NAMALWA (cell line): ENCODE results near the gene ANXA10.
A peak's percentile ranks its signal among the peaks of the same experiment; 100 is the strongest.
"Not testable (repeated sequence)": the region's sequence is repeated elsewhere in the genome, so short reads cannot be mapped to it uniquely, and the experiment has no call there.

Experiments used
- DNase-seq: peaks from one replicate; pipeline ENCODE4 v3.0.0-alpha.2; 2015; ENCODE audit warnings: low spot score

Gene ANXA10

DNA sequence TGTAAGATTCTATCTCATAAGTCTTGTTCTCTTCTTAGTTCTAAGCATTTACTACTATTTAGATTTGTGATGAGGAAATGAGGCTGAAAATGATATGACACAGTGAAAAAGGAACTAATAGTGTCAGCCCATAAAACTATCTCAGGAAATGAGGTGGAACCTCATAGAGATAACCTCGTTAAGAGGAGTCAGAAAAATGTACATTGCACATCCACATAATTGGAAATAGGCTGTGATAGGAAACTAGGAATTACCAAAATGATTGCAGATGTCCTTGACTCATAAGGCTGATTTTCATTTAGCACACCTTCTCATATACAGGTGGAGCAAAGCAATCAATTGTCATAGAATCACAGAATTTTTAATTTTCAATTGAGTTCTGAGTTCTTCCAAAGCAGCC lies 26.8 kb downstream of the ANXA10 start:
- DNase-seq, result no peak

DNA sequence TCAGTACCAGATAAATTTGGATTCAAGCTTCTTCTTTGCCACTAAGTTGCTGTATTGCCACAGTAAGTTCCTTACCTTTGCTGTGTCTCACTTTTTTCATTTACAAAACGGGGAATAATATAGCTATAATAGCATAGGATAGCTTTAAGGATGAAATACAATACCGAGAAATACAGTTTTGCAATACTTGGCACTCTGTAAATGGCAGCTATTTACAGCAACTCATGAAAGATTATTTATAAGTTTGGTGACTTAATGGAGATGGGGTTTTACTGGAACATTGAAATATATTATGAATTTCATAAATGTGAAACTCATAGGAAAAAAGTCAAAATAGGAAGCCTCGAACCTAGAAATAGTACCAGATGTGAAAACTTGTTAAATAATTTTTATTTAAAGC lies 27.6 kb downstream of the ANXA10 start:
- no peak for DNase-seq

DNA sequence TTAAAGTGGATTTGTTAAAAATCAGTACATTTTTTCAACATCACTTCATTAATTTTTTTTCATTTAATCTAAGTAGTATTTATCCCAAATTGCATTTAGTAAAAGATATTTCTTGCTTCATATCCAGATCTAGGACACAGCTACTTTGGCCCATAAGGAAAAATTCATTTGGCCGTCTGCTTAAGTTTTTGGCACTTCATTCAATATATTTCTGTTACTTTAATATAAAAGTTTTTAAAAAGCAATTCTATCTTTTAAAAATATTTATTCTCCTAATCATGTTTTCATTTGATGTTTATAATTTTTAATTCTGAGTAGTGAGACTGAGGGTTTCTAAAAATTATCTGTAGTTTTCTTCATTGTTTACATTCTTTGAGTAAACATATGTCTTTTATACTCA lies 28.5 kb downstream of the ANXA10 start:
- no peak for DNase-seq

DNA sequence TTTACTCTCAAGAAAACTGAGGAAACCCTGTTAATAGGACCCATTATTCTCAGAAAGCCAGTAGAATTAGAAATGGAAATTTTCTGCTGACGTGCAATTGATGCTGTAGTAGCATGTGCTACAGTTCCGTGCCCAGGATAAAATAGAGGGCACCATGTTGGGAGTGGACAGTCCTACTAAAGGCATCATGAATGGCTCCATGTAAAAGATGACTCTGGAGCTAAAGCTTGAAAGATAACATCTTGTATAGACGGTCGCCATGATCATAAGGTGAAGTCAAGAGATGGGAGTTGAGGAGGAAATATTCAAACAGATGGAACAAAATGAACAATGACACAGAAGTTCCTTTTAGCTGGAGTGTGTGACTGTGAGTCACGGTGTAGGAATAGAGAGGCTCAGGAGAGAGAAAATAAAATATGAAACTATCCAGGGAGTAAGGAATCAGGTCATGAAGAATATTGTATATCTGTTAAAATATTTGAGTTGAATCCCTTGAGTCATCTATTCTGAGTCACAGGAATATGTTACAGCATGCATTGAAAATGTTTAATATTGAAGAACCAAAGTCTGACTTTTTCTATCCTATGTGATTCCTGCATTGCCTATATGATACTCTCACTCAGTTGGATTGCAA lies 31.8 kb downstream of the ANXA10 start:
- no peak for DNase-seq

DNA sequence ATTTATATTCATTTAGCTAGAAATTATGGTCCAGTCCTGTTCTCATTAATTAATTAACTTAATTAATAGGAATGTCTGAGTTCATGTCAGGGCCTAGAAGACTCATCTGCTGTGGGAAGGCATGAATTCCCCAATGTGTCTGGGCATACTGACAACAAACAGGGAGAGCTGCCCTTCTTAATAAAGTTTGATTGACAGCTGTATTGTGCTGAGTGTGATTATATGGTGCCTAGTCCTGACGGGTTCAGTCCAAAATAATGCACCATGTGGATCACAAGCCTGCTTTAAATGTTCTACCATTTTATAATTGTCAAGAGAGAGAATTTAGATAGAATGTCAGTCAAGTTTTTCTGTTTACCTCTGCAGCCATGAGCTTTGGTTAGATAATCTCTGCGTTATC lies 34.6 kb downstream of the ANXA10 start:
- DNase-seq, result no peak

DNA sequence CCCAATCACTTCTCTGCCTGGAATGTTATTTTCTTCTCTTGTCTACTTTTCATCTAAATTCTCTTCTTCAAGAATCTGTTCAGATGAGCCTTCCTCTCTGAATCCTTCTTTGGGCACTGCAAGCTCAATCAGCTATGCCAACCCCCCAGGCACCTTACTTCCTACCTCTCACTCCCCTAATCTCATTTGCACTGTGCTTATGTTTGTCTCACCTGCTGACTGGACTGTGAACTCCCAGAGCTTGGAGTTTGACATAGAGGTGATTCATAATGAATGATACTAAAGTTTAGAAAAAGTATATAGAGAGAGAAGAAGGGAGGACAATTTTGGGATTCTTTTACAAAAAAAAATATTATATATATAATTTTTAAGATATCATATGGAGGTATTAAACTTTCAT lies 36.3 kb downstream of the ANXA10 start:
- no peak for DNase-seq

DNA sequence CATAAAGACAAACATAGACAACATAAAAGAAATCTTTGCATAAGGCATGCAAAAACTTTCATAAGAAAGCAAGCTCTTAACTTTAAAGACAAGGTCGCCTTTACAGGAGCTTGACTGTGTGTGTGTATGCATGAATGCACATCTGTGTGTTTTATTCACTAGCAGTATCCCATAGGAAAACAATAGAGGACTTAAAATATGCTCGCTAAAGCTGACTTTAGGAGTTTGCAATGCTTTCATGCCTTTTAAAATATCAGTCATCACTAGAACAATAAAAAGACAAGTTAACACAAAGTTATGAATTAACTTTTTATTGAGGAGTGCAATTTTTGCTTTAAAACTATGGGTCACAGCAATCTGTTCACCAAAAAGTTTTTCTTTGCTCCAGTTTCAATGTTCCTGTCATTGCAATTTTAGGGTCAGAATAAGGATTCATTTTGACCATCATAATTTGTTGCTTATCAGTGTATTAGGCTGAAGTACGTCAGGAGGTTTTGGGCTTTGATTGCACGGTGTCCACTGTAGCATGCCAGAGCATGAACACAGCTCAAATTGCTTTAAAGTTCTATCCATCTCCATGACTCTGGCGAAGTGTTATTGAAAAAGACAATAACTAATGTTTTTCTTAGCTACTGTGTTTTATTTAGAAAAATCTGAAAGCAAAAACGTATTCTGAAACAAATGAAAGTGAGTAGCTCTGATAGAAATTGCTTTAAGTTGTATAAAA lies 36.9 kb downstream of the ANXA10 start:
- DNase-seq, result no peak

DNA sequence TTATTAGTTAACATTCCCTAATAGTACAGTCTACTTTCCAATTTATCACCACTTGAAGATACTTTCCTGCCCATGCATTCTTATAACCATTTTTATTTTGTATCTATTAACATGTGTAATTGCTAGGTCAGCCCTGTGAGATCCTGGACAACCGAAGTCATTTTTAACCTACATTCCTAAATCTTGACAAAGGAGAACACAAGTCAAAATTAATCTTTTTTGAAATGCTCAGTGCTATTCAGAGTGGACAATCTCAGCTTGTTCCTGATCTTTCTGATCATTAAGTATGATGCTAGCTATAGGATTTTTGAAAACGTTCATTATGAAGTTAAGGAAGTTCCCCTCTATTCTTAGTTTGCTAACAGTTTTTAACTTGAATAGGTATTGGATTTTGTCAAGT lies 37.5 kb downstream of the ANXA10 start:
- DNase-seq, result no peak

DNA sequence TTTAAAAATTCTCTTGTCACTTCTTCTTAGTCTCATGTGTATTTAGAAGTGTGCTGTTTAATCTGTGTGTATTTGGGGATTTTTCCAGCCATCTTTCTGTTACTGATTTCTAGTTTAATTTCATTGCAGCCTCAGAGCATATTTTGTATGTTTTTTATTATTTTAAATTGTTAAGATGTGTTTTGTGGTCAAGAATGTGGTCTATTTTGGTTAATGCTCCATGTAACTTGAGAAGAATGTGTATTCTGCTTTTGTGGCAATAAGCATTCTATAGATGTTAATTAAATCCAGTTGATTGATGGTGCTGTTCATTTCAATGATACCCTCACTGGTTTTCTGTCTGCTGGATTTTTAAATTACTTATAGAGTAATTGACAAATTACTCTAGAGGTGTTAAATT lies 38.9 kb downstream of the ANXA10 start:
- DNase-seq, result no peak

DNA sequence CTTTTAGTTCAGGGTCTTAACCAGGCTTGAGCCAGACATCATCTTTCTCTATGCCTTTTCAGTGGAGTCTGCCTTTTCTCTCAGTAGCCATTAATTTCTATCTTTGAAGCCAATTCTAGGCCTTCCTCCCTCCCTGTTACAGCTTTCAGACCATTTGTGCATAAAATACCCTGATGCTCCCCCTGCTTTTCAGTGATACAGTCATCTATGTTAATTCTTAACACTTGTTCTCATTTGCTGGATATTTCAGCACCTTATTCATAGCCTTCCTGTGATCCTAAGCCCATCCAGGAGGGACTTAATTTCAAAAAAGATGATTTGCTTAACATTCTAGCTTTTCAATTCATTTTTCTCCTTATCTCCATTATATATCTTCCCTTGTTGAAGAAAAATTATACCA lies 42.3 kb downstream of the ANXA10 start:
- DNase-seq, result no peak

DNA sequence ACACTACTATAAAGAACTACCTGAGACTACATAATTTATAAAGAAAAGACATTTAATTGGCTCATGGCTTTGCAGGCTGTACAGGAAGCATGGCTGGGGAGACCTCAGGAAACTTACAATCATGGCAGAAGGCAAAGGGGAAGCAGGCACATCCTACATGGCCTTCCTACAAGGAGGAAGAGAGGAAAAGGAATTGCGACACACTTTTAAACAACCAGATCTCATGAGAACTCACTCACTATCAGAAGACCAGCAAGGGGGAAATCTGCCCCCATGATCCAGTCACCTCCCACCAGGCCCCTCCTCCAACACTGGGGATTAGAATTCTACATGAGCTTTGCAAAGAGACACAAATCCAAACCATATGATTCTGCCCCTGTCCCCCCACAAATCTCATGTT lies 43.5 kb downstream of the ANXA10 start:
- DNase-seq, result not testable (repeated sequence)

DNA sequence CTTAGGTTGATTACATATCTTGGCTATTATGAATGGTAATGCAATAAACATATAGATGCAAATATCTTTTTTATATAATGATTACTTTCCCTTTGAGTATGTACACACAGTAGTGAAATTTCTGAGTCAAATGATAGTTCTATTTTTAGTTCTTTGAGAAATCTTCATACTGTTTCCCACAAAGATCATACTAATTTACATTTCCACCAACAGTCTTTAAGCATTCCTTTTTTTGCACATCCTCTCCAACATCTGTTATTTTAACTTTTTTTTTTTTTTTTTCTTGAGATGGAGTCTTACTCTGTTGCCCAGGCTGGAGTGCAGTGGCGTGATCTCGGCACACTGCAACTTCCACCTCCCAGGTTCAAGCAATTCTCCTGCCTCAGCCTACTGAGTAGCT lies 45.4 kb downstream of the ANXA10 start:
- not testable (repeated sequence) for DNase-seq

DNA sequence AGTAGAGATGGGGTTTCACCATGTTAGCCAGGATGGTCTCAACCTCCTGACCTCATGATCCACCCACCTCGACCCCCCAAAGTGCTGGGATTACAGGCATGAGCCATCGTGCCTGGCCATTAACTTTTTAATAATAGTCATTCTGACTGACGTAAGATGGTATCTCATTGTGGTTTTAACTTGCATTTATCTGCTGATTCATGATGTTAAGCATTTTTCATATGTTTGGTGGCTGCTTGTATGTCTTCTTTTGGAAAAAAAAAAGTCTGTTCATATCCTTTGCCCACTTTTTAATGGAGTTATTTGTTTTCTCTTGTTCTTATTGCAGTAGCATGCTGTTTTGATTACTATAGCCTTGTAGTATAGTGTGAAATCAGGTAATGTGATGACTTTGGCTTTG lies 45.8 kb downstream of the ANXA10 start:
- no peak for DNase-seq

DNA sequence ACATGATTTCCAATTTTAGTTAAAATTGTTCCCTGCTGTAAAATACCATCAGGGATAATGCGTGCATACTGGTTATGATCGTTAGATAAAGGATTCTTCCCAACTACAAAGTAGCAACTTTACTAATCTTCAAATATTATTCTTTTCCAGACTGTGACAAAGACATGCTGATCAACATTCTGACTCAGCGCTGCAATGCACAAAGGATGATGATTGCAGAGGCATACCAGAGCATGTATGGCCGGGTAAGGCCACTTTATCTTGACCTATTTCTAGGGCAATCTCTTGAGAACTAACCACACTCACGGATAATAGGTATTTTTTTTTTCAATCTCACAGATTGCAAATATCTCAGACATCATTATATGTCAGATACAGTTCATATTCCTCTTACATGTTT lies 47.0 kb downstream of the ANXA10 start:
- no peak for DNase-seq

DNA sequence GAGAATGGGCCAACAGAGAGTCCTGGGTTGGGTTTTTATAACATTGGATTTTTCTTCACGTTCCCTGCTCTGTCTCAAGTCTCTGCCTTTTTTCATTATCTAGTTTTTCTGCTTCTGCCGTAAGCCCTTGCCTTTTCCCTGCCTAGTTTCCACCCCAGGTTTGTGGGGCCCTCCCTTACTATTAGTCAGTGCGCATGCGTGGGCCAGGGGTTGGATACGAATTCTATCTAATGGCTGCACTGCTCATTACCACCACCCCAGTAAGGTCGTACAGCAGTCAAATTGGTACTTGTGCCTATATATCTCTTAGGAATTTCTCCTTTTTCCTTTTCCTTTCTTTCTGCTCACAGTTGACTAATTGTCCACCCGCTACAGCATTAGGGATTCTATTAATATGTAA lies 49.4 kb downstream of the ANXA10 start:
- DNase-seq, result no peak

DNA sequence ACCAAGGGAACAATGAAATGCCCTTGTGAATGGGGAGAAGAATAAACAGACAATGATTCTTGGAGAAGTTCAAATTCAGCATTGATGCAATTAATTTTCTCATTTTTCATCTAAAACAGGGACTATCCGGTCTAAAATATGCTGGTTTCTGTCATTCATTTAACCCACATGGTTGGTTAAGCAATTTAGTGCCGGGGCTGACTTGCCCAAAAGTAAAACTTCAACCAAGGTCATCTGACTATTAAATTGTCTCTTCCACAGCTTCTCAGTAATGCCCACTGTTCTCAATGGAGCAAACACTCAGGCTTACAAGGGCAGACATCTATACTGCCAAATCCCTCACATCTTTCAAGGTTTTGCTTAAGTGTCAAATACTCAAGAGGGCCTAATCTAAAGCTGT lies 51.3 kb downstream of the ANXA10 start:
- no peak for DNase-seq

DNA sequence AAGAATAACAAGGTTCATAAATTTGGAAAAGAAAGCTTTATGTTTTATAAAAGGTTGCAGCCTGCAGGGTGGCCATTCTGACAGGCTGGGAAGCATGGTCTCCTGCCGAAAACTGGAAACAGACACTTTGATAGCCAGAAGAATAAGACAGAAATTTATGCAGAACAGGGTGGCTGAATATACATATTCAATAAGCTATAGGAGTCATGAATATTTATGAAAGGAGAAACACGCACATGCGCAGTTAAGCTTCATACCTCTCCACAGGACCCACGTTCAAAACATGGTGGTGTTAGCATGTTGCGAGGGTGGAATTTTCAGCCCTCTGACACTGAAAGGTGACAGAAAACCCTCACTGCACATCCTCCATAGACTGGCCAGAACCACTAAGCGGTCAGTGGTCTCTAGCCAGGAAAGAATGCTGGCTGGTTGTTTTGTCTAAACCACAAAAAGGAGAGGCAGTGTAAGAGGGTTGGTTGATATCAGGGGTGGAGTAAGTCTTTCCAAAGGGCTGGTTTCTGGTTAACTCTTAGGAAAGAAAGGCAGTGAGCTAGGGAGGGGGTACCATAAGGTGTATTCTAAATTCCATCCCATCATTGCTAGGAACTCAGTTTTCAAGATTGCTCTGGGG lies 58.2 kb downstream of the ANXA10 start:
- DNase-seq, result no peak

DNA sequence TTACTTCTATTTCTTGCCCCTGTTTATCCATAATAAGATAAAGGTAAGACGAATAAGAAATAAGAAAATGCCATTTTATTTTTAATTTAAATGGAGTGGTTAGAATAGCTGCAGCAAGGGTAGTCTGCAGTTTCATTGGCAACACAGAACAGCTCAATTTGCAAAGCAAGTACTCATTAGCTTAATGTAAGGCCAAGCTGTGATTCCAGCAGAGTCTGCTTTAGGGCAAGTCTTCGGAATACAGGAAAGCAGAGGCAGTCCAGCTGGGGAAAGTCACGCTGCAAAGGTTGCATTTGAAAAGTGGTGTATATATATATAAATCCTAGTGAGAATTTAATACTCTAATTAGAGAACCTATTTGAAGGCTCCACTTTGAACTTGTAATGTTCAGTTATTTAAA lies 59.0 kb downstream of the ANXA10 start:
- no peak for DNase-seq

DNA sequence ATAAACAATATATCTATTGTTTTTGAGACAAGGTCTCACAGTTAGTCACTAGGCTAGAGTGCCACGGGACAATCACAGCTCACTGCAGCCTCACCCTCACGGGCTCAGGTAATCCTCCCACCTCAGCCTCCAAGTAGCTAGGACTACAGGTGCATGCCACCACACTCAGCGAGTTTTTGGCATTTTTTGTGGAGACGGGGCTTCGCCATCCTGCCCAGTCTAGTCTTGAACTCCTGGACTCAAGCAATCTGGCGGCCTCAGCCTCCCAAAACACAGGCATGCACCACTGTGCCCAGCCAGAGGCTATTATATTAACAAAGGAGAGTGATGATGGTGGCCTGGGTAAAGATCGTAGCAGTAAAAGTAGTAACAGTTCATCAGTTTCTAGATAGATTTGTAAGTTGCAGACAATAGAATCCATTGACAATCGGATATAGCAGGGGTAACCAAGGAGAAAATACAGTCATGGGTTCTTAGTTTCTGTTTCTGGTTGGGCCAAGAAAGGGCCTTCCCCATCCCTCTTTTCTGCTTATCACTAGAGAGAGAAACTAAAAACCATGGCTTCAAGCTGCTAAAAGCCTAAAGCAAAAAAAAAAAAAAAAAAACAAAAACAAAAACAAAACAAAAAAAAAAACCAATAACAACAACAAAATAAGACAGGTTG lies 60.6 kb downstream of the ANXA10 start:
- no peak for DNase-seq

DNA sequence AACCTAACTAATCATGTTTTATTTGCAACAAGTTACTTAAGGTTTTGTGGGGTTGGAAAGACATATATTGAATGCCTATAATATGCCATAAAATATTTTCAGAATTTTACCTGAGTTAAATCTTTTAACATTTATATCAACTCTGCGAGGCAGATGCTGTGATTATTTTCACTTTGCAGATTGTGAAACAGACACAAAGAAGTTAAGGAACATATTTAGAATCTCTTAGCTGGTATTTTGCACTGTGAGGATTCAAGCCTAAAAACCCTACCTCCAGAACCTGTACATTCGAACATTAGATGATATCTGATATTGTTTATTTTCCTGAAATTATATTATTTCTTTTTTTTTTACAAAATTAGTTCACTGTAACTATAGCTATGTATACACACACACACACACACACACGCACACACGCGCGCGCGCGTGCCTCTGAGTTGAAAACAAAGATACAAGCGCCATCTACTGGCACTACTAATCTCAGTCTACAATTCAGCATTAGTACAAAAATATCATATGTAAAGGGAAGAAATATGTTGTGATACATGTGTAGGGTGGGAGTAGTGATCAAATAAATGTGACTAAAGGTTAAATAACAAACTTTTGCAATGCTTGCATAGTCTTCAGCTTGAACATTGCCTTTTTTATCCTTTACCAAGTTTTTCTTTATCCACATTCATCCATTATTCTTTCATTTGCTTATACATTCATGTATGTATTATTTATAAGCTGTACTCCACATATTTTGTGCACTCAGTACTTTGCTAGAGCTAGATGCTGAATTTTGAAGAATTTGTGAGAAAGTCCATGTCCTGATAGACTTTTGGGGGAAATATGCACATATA lies 61.5 kb downstream of the ANXA10 start:
- peak; percentile 73 for DNase-seq

DNA sequence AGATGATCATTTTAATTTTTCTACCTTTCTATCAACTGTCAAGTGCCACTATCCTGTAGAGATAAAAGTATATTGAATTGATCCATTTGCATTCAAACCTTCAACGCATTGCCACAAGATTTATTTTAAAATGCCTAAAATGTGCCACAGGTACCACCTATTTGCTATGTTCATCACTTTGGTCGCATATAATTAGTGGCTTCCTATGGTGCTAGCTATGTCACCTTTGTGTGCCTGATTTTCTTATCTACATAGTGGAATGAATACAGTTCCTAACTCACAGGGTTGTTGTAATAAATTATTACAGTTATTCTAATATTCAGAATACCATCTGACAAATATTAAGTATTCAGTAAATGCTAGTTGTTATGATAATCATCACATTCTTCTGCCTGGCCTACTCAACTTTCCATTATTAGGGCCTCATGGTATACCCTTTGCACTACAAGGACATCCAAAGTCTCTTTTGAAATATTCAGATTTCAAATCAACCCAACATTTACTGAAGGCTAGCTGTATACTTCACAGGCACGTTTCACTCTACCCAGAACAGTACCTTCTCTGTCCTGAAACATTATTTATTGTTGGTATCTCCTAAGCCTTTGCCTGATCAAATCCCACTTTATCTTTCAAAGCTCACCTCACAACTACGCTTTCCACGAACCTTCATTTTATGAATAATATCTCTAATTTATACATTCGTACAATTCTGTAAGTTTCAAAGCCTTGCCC lies 62.4 kb downstream of the ANXA10 start:
- DNase-seq, result no peak
